ENCODE data around the gene KSR1.

DNA sequence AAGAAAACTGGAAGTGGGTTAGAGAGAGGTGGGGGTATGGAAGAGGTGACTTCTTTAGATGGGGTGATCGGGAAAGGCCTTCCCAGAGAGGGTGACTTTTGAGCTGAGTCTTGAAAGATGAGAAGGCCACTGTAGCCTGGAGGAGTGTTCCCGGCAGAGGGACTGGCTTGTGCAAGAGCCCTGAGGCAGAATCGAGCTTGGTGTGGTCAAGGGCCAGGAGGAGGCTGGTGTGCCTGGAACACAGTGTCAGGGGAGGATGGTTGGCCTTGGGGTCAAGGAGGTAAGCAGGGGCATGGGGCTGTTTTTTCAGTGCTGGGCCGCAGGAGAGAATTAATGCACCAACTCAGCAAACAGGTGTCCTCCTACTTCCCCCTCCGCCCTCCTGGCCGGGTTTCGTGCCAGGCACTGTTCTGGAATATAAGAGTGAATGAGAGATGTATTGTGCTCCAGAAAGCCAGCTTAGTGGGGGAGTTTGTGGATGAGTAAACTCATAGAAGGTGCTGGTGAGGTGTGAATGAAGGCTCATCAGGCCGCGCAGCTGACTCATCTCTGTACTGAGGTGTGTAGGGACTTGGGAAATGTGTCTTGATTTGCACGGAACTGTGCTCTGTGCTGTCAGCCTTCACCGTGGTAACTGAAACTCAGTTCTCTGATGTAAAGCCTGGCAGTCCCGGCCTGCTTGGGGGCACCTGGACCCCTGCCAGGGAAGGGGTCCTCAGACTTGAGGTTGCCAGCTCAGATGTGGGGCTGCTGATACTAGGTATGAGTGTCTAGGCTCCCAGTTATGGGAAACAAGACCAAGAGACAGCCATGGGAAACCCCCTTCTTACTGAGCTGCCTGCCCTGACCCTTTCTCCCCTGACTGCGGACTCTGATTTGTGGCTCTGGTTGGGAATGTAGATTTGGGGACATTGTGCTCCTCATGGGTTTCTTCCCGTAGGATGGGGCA is 15.3 kb downstream of the KSR1 start:
- TF ChIP-seq CTCF (IDR thresholded peaks at IDR 0.05) (no peak), POLR2A (IDR thresholded peaks at IDR 0.05) (no peak)
